Activated CD8-positive, alpha-beta memory T cell treated with anti-CD3 and anti-CD28 coated beads, Interleukin-2, amount 50 U/mL, for 48 hours (primary cell): ENCODE measurements around the gene PRLH.

Source experiments
- DNase-seq: peaks from one replicate; pipeline ENCODE4 v3.0.0-alpha.2; 2020

PRLH gene, protein sequence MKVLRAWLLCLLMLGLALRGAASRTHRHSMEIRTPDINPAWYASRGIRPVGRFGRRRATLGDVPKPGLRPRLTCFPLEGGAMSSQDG

DNA sequence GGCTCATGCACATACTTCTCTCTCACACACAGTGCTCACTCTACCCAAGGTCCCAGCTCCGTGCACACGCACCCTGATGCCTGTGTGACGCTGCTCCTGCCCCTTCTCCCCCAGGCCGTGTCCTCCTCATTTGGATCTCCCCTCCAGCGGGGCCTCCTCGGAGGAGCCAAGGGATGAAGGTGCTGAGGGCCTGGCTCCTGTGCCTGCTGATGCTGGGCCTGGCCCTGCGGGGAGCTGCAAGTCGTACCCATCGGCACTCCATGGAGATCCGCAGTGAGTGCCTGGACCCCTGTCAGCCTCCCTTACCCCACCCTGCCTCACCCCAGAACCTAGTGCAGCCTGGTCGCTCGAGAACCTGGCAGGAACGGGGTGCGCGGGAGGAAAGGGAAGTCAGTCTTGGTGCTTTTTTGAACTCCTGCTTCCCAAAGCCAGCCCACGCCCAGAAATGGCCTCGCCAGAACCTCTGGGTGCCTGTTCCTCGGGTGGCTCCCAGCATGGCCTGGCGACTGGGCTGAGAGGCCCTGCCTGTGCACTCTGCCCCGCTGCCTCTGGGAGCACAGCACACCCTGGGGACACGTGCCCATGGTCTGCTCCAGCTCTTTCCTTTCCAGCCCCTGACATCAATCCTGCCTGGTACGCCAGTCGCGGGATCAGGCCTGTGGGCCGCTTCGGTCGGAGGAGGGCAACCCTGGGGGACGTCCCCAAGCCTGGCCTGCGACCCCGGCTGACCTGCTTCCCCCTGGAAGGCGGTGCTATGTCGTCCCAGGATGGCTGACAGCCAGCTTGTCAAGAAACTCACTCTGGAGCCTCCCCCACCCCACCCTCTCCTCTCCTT, at the start of gene PRLH:
TSS of gene PRLH (plus strand) at position 174 of the 835 bp plus-strand sequence. CDS start at position 174, 0 bp downstream.
- no peak for DNase-seq

DNA sequence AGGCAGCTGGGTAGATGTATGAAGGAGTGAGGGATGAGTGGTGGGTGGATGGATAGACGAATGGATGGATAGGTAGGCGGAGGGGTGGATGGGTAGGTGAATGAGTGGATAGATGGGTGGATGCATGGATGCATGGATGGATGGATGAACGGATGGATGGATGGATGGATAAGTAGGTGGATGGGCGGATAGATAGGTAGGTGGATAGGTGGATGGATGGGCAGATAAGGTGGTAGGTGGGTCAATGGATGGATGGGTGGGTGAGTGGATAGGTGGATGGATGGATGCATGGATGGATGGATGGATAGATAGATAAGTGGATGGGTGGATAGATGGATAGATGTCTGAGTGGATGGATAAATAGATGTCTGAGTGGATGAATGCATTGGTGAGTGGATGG, 49.2 kb upstream of the PRLH start:
- no peak for DNase-seq

DNA sequence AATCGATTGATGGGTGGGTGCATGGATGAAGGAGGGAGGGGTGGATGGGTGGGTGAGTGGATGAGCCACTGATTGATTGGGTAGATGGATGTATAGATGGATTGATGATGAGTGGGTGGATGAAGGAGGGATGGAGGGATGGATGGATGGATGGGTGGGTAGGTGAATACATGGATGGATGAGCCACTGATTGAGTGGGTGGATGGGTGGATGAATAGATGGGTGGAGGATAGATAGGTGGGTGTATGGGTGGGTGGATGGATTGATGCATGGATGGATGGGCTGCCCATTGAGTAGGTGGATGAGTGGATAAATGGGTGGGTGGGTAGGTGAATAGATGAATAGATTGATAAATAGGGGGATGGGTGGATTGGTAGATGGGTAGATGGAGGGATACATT, 48.4 kb upstream of the PRLH start:
- no peak for DNase-seq

DNA sequence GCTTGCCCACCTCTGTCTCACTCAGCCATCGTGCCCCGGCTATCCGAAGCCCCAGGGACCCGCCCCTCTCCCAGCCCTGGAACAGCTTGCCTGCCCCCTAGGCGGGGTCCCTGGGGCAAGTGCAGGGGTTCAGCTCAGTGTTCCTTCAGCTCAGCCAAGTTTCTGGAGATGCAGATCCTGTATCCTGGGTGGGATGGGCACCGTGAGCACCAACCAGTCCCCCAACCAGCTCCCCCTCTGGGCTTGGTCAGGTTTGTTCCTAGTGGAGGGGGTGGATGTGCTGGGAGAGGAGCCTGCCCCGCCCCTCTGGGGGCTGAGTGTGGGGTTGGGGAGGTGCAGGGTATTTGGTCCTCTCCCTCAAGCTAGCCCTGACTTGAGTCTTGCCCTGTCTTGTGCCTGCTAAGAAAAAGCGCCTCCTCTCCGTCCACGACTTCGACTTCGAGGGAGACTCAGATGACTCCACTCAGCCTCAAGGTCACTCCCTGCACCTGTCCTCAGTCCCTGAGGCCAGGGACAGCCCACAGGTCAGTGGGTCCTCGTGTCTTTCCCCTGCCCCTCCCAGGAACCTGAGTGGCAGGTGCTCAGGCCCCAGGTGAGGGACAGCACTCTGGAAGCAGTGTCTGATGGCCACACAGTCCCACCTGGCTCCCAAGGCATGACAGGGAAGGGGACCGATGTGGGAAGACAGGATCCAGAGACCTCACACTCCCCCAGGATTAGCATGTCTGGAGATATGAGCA, 46.7 kb upstream of the PRLH start:
- no peak for DNase-seq

DNA sequence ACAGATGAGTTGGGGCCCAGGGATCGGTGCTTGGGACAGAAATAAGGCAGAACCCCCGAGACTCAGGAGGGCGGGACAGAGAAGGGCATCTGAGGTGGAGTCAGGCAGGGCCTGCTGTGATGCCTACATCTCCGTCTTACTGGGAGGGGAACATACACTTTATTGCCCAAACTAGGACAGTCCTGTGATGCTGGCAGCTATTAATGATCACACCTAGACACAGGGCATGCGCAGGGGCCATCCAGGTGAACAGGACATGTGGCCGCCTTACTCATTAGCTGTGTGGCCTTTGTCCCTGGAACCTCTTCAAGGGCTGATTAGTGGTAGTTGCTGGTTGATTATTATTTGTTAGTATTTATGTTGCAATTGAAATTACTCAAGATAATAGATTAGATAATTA, 46.1 kb upstream of the PRLH start:
- no peak for DNase-seq

DNA sequence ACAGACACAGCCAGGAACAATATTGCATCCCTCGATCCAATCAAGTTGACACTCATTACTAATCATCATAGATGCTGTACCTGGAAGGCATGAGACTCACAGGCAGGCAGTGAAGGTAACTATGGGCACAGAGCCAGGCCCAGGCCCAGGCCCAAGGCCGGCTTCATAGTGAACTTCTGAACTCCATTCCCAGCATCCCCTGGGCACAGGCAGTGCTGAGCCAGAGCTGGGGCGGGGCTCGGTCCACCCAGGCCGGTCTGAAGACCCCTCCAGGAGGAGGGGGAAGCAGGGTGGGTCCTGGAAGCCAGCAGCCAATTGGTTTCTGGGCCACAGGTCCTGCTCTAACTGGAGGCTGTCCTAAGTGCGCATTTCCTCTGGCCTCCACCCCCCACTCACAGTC, 41.7 kb upstream of the PRLH start:
- no peak for DNase-seq

DNA sequence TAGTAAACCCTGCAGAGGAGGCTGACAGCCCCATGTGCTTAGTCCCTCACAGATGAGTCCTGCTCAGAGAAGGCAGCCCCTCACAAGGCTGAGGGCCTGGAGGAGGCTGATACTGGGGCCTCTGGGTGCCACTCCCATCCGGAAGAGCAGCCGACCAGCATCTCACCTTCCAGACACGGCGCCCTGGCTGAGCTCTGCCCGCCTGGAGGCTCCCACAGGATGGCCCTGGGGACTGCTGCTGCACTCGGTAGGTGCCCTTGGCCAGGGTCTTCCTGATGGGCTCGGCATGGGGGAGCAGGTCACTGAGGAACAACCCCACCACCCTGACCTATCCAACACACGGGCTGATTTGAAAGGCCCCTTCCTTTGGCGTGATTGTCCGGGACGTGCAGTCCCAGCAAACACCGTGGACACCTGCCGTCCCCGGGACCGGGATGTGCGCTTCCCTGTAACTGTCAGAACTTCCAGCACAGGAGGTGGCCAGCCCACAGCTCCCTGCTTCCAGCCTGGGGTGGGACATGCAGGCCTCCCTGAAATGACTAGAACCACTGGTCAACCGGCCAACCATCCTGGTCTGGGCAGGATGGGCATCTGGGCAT, 40.7 kb upstream of the PRLH start:
- DNase-seq, result no peak

DNA sequence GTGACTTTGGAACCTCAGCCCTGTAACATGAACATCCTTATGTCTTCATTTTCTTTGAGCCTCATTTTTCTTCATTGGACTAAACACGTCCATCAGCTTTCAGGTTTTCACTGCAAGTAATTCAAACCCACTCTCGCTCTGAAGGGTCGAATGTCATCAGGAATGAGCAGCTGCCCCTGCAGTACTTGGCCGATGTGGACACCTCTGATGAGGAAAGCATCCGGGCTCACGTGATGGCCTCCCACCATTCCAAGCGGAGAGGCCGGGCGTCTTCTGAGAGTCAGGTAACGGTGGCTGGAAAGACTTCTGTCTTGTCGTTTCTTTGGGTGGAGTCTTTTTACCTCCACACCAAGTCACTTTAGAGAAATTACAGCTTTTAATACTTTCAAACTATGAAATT, 39.1 kb upstream of the PRLH start:
- DNase-seq, result no peak

DNA sequence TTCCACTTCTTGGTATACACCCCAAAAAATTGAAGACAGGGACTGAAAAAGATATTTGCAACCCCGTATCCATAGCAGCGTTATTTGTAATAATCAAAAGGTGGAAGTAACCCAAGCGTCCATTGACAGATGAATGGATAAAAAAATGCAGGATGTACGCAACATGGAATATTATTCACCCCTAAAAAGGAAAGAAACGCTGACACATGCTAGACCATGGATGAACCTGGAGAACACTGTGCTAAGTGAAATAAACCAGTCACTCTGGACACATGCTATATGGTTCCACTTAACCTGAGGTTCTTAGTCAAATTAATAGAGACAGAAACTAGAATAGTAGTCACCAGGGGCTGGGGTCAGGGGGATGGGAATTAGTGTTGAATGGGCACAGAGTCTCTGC, 38.6 kb upstream of the PRLH start:
- DNase-seq, result no peak

DNA sequence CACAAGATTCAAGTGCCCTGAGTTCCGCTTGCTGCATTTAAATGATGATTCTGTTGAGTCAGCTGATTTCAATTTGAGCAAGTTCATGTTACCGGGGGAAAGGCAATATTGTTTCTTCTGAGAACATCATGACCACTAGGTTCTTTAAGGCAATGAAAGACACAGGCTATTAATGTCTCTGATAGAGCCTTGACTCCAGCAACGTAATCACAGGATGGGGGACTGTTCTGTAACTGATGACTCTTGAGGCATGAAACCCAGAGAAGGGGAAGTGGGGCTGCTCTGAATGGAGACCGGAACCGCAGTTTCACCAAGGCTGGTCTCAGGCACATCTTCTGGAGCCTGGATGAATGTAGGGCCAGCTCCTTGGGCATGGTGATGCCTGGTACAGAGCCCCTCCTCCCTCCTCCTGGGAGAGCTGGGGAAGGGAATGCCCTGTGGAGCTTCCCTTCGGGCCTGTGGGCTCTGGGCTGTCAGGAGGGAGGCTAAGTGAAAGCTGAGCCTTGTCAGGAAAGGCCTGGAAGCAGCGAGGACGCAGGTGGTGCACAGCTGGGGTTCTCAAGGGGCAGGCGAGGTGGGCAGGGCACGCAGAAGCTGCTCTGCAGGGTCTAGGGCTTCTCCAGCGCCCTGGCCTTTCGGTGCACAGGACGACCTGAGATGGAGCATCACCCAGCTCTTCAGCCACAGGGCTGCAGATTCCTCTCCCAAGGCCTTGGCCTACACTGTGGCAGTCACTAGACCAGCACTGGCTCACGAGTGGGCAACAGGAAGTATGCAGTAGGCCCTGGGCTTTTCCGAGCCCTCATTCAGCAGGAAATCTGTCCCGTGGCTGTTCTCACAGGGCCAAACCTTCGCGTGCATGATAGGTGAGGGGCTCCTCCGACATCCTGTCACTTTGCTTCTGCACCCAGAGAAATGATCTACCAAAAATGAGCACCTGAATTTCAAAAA, 36.6 kb upstream of the PRLH start:
- DNase-seq, result no peak

DNA sequence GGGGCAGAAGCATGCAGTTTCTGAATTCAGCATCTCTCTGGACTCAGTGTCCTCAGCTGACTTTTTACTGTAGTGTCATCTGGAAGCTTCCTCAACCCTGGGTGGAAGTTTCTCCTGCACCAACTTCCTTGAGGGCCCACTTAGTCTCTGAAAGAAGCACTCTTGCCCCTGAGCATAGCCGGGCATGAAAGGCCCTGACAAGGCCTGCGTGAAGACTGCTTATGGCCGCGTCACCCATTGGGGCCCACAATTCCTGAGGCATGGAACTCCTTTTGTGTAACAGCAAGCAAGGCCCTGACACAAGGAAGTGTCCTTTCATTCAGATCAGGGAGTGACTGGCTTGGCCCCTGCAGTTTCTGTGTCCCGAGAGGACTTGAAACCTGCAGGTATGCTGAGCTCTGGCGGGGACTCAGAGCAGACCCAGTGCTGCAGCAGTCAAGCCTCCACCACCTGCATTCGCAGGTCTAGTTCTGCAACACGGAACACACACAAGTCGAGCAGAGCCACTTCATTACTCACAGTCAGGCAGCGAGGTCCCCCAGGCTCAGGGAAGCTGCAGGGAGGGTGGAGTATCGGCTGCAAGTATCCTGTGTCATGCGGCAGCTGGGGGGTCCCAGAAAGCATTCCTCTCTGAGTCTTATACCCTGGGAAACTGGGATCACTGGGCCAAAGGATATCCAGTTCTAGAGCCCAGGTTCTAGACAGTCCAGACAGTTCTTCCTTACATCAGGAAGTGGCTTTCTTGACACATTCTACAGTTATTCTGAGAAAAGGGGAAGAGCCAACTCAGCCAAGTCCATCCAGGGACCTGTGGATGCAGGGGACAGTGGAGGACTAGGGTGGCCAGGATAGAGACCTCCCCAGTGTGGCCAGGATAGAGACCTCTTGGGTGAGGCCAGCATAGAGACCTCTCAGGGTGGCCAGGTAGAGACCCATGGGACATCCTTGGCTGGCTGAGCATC, 35.6 kb upstream of the PRLH start:
- no peak for DNase-seq

DNA sequence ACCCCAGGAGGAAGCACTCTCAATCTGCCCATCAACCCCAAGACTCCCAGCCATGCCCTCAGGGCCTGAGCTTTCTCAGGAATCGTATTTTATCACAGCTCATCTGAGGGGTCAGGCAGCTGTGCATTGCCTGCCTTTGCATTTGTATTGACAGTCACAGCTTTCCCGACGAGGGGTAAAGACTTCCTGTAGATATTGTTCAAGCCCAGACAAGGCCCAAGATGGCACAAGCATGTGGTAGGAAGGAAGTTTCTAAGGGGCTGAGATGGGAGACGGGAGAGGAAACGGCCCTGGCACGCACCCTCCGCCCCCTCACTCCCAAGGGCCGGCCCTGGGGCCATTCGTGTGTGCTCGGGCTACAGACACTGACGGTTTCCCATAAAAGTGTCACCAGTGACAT, 34.2 kb upstream of the PRLH start:
- no peak for DNase-seq

DNA sequence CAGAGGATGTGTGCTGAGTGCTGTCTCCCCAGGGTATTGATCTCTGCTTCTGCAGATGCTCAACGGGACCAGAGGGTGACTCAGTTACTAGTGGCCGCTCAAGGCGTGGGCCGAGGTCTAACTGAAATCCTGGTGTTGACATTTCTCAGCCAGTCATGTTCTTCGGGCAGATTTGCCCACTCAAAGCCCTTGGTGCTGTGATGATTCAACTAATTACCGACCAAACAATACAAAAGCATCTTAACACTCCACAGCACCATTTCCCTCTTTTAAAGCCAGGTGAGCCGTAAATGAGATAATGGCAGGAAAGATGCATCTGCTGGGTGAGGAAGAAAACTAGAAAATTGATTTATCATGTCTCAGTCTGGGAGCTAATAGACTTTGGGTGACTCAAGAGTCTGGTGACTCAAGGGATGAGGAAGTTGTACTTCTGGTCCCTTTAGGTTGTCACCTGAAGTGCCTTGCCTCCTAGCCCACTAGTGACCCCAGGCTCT, 32.7 kb upstream of the PRLH start:
- DNase-seq, result no peak

DNA sequence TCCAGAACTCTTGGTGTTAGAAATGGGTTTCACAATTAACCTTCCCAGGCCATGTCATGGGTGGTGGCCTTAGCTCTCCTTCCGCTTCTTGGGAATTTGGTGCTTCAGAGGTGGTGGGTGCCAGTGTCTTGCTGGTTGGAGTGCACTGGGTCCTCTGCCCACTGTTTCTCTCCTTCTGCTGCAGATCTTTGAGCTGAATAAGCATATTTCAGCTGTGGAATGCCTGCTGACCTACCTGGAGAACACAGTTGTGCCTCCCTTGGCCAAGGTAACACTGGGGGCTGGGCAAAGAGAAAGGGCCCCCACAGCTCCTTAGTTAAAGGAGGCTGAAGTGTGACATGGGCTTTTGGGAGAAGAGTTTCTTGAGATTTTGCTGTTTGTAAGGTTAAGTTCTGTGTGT, 32.0 kb upstream of the PRLH start:
- no peak for DNase-seq

DNA sequence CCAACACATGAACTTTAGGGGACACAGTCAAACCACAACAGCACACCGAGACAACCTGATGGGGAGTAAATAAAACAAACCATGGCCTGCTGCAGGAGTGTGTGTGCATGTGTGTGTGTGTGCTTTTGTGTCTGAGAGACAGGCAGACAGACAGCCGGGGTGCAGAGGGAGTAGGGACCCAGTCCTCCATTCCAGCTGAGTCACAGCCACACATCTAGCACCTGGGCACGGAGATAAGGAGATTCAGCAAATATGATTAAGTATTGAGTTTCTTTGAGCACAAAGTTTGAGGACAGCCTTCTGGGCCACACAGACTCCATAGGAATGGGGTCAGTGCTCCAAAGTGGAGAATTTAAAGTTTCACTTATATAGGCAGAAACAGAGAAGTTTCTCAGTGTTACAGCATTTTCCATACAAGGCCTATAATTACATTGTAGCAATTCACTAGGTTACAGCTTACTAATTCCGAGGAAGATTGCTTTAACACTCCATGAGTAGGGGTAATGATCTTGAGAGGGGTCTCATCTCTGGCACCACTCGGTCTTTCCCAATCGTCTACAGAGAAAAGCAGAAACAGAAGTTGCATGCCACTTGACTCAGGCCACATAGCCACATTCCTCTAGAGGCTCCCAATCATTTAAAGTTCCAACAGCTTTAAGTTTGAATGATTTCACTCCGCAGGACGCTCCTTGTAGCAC, 30.8 kb upstream of the PRLH start:
- DNase-seq, result no peak

DNA sequence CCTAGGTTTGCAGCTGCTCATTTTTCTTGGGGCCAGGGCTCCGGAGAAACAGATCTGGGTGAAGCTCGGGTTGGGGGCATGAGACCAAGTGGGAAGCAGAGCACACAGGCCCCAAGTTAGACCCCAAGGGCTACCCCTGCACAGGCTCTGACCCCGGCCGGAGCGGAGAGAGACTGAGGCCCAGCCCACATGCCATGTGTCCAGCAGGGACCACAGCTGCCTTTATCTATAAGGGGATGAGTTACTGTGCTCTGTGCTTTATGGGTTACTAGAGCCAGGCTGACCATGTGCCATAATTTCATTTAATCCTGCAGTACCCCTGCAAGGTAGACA, 30.3 kb upstream of the PRLH start:
- no peak for DNase-seq

DNA sequence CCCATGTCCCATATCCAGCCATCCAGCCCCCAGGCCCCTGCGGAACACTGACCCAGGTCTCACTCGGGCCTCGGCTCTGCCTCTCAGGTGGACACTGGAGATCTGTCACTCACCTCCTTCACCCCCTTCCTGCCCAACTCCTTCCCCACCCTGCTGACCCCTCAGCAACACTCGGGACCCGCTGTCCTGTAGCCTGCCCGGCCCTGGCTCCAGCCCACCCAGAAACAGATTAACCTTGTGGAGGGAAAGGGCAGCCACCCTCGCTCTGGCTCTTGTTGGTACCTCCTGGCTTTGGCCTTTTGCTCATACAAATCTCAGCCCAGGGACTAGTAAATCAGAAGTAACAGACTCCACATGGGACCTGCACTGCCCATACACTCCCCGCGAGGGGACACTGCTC, 29.8 kb upstream of the PRLH start:
- DNase-seq, result no peak

DNA sequence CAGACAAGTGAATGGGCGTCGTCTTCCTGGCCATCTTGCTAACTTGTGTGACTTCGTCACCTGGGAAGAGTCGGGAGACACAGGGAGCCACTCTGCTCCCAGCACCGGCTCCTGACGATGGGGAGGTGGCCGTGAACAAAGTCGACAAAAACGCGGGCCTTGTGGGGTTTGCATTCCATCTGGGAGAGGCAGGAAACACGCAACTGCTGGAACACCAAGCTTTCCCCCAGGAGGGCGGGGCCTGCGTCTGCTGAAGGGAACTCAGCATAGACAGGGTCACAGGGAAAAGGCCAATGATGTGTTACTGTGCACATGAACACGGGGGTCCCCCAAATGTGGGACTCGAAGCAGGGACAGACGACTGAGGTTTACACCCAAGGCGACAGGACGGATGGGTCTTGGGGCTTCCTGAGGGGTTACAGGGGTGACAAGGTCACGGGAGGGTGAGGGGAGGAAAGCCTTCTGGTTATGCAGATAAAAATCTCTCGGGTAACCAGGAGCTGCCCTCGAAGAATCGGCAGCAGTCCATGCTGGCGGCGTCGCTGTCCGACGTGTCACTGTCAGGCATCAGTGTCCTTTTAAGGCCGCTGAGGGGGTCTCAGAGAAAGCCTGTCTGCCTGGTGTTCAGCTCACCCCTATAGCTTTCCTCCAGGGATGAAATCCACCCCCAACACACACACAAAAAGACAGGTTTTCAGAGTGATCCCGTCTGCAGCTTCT, 28.2 kb upstream of the PRLH start:
- no peak for DNase-seq

DNA sequence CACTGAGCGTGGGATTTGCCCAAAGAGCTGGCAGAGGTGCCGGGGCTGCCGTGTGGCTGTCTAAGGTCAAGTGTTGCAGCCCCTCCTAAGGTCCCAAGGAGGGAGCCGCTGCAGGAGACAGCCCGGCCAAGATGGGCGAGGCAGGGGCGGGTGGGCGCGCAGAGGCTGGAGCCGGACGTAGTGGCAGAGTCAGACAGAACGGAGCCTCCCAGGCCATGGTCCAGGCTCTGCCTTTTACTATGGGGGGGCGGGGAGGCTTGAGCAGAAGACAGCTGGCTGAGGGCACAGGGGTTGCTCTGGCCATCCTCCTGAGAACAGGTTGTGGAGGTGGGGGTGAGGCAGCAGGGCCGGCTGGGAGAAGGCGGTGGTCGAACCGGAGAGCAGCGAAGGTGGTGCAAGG, 27.5 kb upstream of the PRLH start:
- DNase-seq, result no peak

DNA sequence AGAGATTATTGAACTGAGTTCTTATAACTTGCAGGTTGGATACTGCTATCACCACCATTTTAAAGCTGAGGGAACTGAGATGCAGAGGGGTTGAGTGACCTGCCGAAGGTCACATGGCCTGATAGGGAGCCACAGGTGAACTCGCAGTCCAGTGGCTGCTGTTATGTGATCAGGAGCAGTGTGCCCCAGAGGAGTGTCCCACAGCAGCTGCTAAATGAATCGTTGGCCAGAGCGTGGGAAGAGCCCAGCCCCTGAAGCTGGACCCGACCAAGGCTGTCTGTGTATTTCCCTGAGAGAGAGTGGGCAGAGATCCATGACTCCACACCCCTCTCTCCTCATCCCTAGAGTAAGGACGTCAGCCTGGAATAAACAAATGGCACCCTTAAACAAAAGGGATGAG, 26.7 kb upstream of the PRLH start:
- DNase-seq, result no peak
